Skin of body (tissue), 2 donors: ENCODE measurements around the gene CLN6. TPM values are rescaled to one million over a fixed set of nuclear protein-coding genes. Genes with fewer than 3 reads are reported as not detected.
A peak's percentile ranks its signal among the peaks of the same experiment; 100 is the strongest.
"Not testable (repeated sequence)": the region's sequence is repeated elsewhere in the genome, so short reads cannot be mapped to it uniquely, and the experiment has no call there.

Source experiments
- DNase-seq: peaks from one replicate; lab custom pipeline; 2025; lab: John Stamatoyannopoulos, UW
- total RNA-seq: library from RNA; depleted of rRNA; stranded (reverse); fragments of >200 nt; gene quantifications from one replicate; pipeline ENCODE4 v1.2.3, GENCODE V29; 2014

Gene CLN6
- total RNA-seq, 1 donor from 2014 or later, result 15.3 TPM

- DNase-seq, result no peak
Measured at GRCh38 chr15:68224108-68224507, 5.4 kb downstream of the CLN6 start.

- no peak for DNase-seq
Measured at GRCh38 chr15:68223171-68223570, 6.4 kb downstream of the CLN6 start.

DNA sequence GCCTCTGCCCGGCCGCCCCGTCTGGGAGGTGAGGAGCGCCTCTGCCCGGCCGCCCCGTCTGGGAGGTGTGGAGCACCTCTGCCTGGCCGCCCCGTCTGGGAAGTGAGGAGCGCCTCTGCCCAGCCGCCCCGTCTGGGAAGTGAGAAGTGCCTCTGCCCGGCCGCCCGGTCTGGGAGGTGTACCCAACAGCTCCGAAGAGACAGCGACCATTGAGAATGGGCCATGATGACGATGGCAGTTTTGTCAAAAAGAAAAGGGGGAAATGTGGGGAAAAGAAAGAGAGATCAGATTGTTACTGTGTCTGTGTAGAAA, 7.1 kb downstream of the CLN6 start:
- not testable (repeated sequence) for DNase-seq

DNA sequence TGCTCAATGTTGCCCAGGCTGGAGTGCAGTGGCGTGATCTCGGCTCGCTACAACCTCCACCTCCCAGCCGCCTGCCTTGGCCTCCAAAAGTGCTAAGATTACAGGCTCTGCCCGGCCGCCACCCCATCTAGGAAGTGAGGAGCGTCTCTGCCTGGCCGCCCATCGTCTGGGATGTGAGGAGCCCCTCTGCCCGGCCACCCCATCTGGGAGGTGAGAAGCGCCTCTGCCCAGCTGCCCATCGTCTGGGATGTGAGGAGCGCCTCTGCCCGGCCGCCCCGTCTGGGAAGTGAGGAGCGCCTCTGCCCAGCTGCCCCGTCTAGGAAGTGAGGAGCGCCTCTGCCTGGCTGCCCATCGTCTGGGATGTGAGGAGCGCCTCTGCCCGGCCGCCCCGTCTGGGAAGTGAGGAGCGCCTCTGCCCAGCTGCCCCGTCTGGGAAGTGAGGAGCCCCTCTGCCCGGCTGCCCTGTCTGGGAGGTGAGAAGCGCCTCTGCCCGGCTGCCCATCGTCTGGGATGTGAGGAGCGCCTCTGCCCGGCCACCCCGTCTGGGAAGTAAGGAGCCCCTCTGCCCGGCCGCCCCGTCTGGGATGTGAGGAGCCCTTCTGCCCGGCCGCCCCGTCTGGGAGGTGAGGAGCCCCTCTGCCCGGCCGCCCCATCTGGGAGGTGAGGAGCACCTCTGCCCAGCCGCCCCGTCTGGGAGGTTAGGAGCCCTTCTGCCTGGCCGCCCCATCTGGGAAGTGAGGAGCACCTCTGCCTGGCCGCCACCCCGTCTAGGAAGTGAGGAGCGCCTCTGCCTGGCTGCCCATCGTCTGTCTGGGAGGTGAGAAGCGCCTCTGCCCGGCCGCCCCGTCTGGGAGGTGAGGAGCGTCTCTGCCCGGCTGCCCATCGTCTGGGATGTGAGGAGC, 7.7 kb downstream of the CLN6 start:
- DNase-seq, result not testable (repeated sequence)

- no peak for DNase-seq
Measured at GRCh38 chr15:68220967-68221366, 8.6 kb downstream of the CLN6 start.

- no peak for DNase-seq
Measured at GRCh38 chr15:68220489-68220888, 9.0 kb downstream of the CLN6 start.

GRCh38 chr15:68218847-68219798, 10.4 kb downstream of the CLN6 start:
- no peak for DNase-seq

- no peak for DNase-seq
Measured at GRCh38 chr15:68218331-68218730, 11.2 kb downstream of the CLN6 start.

DNA sequence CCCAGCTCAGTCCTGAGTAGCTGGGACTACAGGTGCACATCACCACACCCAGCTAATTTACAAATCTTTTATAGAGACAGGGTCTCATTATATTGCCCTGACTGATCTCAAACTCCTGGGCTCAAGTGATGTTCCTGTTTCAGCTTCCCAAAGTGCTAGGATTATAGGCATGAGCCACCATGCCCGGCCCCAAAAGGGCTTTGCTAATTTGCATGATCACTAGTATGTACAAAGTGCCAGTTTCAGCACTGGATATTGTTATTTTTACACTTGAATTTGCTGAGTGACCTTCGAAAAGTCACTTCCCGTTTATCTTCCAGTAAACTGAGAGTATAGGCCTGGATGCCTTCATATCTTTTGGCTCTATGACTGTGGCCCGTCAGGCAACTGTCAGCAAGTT, 12.2 kb downstream of the CLN6 start:
- no peak for DNase-seq

DNA sequence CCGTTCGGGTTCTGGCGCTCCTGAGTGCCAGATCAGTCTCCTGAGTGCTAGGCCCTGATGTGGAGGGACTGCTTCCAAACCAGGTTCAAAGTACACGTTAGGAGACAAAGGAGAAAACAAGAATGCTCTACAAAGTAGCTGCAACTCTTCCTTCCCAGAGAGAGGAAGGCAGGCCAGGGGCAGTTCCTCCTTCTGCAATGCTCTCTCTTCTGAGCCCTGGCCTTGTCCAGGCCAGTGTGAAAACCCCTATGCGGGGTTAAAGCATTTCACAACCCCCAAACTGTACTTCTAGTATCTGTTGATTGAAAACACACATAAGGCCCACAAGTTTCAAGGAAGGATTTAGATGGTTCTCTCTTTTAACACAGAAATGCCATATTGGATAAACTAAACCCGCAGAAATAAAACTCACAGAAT, 14.7 kb downstream of the CLN6 start:
- no peak for DNase-seq

DNA sequence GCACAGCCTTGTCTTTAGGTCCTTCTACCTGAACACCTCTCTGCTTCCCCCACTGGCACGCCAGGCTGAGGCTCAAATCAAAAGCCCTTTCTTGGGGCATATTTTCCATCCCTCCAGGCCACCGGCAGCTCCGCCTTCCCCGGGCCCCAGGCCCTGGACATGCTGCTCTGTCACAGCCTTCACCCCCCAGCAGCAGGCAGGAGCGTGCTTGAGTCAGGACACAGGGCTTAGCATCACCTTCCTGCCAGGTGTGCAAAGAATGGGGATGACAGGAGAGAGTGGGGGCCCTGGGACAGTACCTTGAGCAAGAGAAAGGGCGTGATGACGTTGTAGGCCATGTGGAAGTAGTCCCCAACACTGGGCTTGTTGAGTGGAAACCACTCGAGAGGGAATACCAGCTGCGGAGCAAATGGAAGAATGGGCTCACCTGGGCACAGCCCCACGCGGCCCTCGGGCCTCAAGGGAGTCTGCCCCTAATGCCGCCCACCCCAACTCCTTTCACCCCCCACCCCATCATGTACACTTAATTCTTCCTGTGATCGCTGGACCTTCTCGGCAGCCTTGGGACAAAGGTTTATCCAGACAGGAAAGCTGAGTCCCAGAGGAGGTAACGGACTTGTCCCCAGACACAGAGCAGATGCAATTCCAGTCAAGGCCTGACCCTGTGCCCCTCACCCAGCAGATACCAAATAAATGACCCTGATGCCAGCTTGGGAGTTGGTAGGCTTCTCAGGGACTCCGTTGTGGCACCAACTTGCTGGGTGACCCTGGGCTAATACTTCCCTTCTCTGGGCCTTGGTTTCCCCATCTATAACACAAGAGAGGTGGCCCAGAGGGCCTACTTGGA, 15.3 kb downstream of the CLN6 start:
- DNase-seq, result no peak

- not testable (repeated sequence) for DNase-seq
Measured at GRCh38 chr15:68213491-68213845, 16.1 kb downstream of the CLN6 start.

GRCh38 chr15:68211656-68212320, 17.7 kb downstream of the CLN6 start:
- DNase-seq, result no peak

- DNase-seq, result peak; percentile 5
Measured at GRCh38 chr15:68210821-68211655, 18.5 kb downstream of the CLN6 start.

DNA sequence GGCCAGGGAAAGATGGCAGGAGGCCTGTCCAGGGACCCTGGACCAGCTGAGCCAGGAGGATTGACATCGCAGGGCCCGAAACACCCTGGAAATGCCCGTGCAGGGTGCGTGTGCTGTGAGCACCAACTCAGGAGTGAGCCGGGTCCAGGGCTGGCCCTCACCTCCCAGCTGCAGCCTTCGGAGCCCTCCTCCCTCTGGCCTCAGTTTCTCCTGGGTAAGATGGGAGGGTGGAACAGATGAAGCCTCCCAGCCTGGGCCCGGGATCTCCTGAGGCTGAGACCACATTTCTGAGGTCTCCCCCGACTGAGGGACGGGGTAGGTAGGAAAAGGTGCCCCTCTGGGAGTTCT, 19.1 kb downstream of the CLN6 start:
- DNase-seq, result no peak

DNA sequence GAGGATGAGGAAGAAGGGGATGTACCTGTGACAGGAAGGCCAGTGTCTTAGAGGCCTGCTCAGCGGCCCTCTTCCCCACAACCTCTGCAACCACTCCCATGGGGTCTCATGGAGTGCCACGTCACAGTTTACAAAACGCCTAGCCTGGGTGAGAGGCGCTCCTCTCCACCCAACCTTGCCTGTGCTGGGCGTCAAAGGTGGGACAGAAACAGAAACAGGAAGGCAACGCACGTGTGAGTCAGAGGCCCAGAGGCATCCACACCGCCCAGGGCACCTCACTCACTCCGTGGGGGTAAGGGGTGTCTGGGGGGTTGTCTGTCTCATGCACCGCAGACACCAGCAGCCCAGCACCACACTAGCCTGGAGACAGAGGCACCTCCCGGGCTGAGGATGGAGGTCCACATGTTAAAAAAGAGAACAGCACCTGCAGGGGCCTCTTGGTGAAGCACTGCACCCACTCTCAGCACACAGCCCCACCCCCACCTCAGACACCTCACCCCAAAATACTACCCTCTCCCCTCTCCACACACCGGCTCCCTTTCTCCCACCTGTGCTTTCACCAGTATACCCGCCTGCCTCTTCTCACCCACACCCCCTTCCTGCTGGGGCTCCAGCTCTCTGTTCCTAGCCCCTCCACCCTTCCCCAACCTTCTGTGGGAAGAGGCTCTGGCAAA, 19.7 kb downstream of the CLN6 start:
- DNase-seq, result no peak

DNA sequence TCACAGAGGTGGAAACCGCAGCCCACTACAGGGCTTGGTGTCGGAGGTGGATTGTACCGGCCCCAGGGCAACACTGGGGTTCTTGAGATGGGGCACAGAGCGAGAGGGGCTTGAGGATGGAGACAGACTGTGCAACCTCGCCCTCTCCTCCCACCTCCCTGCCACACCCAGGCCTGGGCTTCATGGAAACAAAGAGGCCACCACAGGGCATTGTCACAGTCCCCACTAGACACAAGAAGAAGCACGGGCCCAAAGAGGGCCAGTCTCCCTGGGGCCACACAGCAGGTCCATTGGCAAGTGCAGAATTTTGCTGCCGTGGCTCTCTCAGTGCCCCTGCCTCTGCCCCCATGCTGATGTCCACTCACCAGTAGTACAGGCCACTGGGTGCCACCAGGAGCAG, 20.3 kb downstream of the CLN6 start:
- DNase-seq, result no peak

DNA sequence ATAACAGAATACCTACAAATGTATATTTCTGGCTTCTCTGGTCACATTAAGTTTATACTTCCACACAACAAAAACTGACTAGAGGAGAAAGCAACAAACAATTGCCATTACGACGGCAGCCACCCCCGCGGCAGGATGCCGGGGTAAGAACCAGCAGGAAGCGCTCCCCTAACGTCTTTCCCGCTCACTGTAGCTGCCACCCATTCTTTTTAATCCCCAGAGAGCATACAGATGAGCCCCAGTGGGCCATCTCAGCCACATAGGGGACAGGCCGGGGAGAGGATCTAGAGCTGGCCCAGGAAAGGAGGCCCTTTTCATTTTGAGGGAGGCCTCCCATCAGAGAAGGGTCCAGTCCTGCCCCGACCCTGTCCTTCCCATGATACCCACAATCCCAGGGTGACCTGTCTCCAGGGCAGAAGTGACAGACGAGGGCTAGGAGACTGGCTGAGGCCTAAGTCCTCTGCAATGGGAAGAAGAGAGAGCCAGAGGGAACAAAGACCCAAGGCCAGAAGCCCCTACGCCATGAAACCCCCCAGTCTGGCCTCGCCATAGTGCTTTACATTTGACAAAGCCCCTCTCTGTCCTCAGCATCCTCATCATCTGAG, 20.8 kb downstream of the CLN6 start:
- no peak for DNase-seq

DNA sequence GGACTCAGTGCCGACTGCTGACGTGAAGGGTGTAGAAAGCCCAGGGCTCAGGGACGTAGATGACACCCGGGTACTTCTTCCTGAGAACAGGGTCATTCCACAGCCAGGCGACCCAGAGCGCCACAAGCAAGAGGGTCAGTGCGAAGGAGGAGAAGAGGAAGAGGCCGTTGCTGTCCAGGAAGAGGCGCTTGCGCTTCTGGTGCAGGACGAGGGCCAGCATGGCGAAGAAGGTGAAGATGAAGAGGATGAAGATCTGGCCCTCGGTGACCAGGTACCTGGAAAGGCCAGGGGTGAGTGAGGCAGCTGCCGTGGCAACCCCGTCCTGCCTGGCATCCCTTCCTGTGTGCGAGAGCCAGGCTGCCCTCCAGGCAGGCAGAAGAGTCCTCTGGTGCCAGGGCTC, 21.4 kb downstream of the CLN6 start:
- DNase-seq, result no peak
